ENCODE results near the gene AKR1E2.

Gene AKR1E2

DNA sequence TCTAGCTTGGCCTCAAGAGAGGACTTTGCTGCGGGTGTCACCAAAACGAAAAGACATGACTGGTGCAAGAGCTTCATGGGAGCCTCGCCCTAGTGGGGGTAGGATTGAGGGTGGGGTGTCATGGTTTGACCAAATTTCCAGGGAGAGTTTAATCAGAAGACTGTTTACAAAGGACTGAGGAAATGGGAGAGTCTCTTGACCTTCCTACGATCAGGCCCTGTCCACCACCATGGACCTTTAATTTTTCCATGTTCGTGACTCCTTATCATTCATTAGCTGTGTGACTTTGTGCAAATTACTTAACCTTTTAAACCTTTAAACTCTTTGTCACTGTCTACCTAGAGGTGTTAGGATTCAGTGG lies 23.0 kb downstream of the AKR1E2 start:
- Histone ChIP-seq H3K9ac (ENCODE audit: low read depth, low read length) (no peak overlapping the region), H3K27me3 (ENCODE audit: insufficient read depth, low read length, poor library complexity) (peaks cover 10% of the 10 kb centered on the region), H3K4me1 (ENCODE audit: insufficient read depth, low read length) (peaks cover 4% of the 10 kb centered on the region; the same call in 1 of the 2 replicates), H3K9me3 (ENCODE audit: insufficient read depth, low read length, severe bottlenecking) (no peaks in the 10 kb centered on the region), H2AFZ (ENCODE audit: low read depth, low read length) (peak overlapping the region; percentile 62), H3K79me2 (ENCODE audit: insufficient read depth, low read length) (no peaks in the 10 kb centered on the region), H4K20me1 (ENCODE audit: insufficient read depth, low read length) (no peaks in the 10 kb centered on the region), H3K36me3 (ENCODE audit: insufficient read depth, low read length) (no peaks in the 10 kb centered on the region), H3K4me3 (ENCODE audit: low read depth in 1 of 2, low read length in 2 of 2) (no peak overlapping the region), H3K4me2 (ENCODE audit: insufficient read depth, low read length) (no peak overlapping the region; the same call in 1 of the 2 replicates), H3K27ac (ENCODE audit: low read length) (no peak overlapping the region)
- TF ChIP-seq CTCF (IDR thresholded peaks at IDR 0.05; ENCODE audit: borderline replicate concordance, extremely low read depth, low read length, poor library complexity, severe bottlenecking) (no peak), EZH2 (IDR thresholded peaks at IDR 0.05; ENCODE audit: borderline replicate concordance, low read depth, low read length, severe bottlenecking) (no peak)
- DNase-seq (no peak), ATAC-seq (ENCODE audit: insufficient read depth, low read depth) (no peak)

DNA sequence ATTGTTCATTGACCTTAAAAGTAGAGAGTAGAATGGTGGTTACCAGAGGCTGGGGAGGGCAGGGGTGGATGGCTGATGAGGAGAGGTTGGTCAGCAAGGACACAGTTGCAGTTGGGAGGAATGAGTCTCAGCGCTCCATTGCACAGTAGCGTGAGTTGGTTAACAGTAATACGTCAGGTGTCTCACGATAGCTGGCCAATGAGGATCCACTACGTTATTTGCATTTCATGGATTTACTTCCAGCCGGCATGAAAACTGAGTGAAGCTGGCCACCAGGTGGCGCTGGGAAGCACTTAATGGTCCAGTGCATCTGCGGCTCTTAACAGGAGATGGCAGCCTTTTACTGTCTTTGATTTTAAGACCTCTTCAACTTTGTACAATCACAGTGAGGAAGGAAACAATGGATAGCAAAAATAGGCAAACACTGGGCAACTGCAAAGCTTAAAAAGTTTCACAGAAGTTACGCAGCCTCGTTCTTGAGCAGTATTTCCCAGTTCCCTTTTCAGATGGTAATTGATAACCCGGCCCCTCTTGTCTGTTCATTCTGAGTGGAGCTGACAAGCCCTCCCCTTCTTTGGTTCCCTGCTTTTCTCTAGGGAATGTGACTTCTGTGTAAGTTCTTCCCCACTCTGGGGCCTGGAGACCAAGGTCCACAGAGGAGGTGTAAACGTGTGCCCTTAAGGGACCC lies 23.7 kb downstream of the AKR1E2 start:
- Histone ChIP-seq H2AFZ (ENCODE audit: low read depth, low read length) (peak overlapping the region; percentile 62), H4K20me1 (ENCODE audit: insufficient read depth, low read length) (no peaks in the 10 kb centered on the region), H3K27ac (ENCODE audit: low read length) (no peak overlapping the region), H3K4me2 (ENCODE audit: insufficient read depth, low read length) (peak overlapping the region; percentile 49), H3K9ac (ENCODE audit: low read depth, low read length) (no peak overlapping the region), H3K4me1 (ENCODE audit: insufficient read depth, low read length) (peaks cover 4% of the 10 kb centered on the region; the same call in 1 of the 2 replicates), H3K79me2 (ENCODE audit: insufficient read depth, low read length) (no peaks in the 10 kb centered on the region), H3K27me3 (ENCODE audit: insufficient read depth, low read length, poor library complexity) (peaks cover 10% of the 10 kb centered on the region), H3K36me3 (ENCODE audit: insufficient read depth, low read length) (no peaks in the 10 kb centered on the region), H3K9me3 (ENCODE audit: insufficient read depth, low read length, severe bottlenecking) (no peaks in the 10 kb centered on the region), H3K4me3 (ENCODE audit: low read depth in 1 of 2, low read length in 2 of 2) (peak overlapping the region in 1 of 2 experiments; percentile 31; a peak in 1 of 4 replicates)
- ATAC-seq (ENCODE audit: insufficient read depth, low read depth) (peak; percentile 96), DNase-seq (peak; percentile 88)
- no peak for TF ChIP-seq EZH2 (IDR thresholded peaks at IDR 0.05; ENCODE audit: borderline replicate concordance, low read depth, low read length, severe bottlenecking)
- peak; percentile 100 for TF ChIP-seq CTCF (IDR thresholded peaks at IDR 0.05; ENCODE audit: borderline replicate concordance, extremely low read depth, low read length, poor library complexity, severe bottlenecking)

- DNase-seq (no peak), ATAC-seq (ENCODE audit: insufficient read depth, low read depth) (no peak)
- Histone ChIP-seq H3K27ac (ENCODE audit: low read length) (no peak overlapping the region), H2AFZ (ENCODE audit: low read depth, low read length) (no peak overlapping the region), H3K79me2 (ENCODE audit: insufficient read depth, low read length) (no peaks in the 10 kb centered on the region), H3K36me3 (ENCODE audit: insufficient read depth, low read length) (no peaks in the 10 kb centered on the region), H3K9ac (ENCODE audit: low read depth, low read length) (no peak overlapping the region), H3K4me2 (ENCODE audit: insufficient read depth, low read length) (no peak overlapping the region), H3K4me3 (ENCODE audit: low read depth in 1 of 2, low read length in 2 of 2) (no peak overlapping the region), H3K27me3 (ENCODE audit: insufficient read depth, low read length, poor library complexity) (peaks cover 10% of the 10 kb centered on the region), H3K4me1 (ENCODE audit: insufficient read depth, low read length) (peaks cover 4% of the 10 kb centered on the region; the same call in 1 of the 2 replicates), H4K20me1 (ENCODE audit: insufficient read depth, low read length) (no peaks in the 10 kb centered on the region), H3K9me3 (ENCODE audit: insufficient read depth, low read length, severe bottlenecking) (no peaks in the 10 kb centered on the region)
- TF ChIP-seq EZH2 (IDR thresholded peaks at IDR 0.05; ENCODE audit: borderline replicate concordance, low read depth, low read length, severe bottlenecking) (no peak), CTCF (IDR thresholded peaks at IDR 0.05; ENCODE audit: borderline replicate concordance, extremely low read depth, low read length, poor library complexity, severe bottlenecking) (no peak)
Observed at GRCh38 chr10:4850397-4850796, 24.4 kb downstream of the AKR1E2 start.

All from DND-41 (cell line).